ENCODE measurements around the gene ELAC2.

ELAC2 gene

GRCh38 chr17:13014801-13015200, 3.0 kb downstream of the ELAC2 start:
- DNase-seq: no peak

- no peak for DNase-seq
These were observed 6.9 kb downstream of the ELAC2 start for GRCh38 chr17:13010959-13011358.

GRCh38 chr17:13008461-13008860, 9.4 kb downstream of the ELAC2 start:
- DNase-seq: no peak

GRCh38 chr17:13005530-13005929, 12.3 kb downstream of the ELAC2 start:
- no peak for DNase-seq

GRCh38 chr17:13004336-13004735, 13.5 kb downstream of the ELAC2 start:
- DNase-seq: no peak

GRCh38 chr17:13003927-13004326, 13.9 kb downstream of the ELAC2 start:
- DNase-seq: no peak

- DNase-seq: no peak
These were observed 14.4 kb downstream of the ELAC2 start for GRCh38 chr17:13003454-13003851.

GRCh38 chr17:13002761-13003453, 14.9 kb downstream of the ELAC2 start:
- peak; percentile 50 for DNase-seq

GRCh38 chr17:13001991-13002615, 15.7 kb downstream of the ELAC2 start:
- no peak for DNase-seq

GRCh38 chr17:13000561-13000960, 17.3 kb downstream of the ELAC2 start:
- no peak for DNase-seq

- no peak for DNase-seq
These were observed 19.0 kb downstream of the ELAC2 start for GRCh38 chr17:12998874-12999273.

GRCh38 chr17:12998461-12998860, 19.4 kb downstream of the ELAC2 start:
- DNase-seq: no peak

GRCh38 chr17:12996941-12997340, 20.9 kb downstream of the ELAC2 start:
- DNase-seq: no peak

- DNase-seq: no peak
These were observed 21.5 kb downstream of the ELAC2 start for GRCh38 chr17:12996357-12996756.

GRCh38 chr17:12995896-12996295, 21.9 kb downstream of the ELAC2 start:
- DNase-seq: no peak

GRCh38 chr17:12995106-12995895, 22.5 kb downstream of the ELAC2 start:
- no peak for DNase-seq

- no peak for DNase-seq
These were observed 23.3 kb downstream of the ELAC2 start for GRCh38 chr17:12994341-12995074.

GRCh38 chr17:12993631-12994030, 24.2 kb downstream of the ELAC2 start:
- DNase-seq: no peak

- DNase-seq: no peak
These were observed 25.2 kb downstream of the ELAC2 start for GRCh38 chr17:12992676-12993075.

GRCh38 chr17:12990926-12991325, 26.9 kb downstream of the ELAC2 start:
- DNase-seq: no peak

GRCh38 chr17:12990041-12990808, 27.6 kb downstream of the ELAC2 start:
- DNase-seq: no peak

- no peak for DNase-seq
These were observed 30.7 kb downstream of the ELAC2 start for GRCh38 chr17:12987120-12987519.

Data from activated T-cell treated with anti-CD3 and anti-CD28 coated beads, Interleukin-2, amount 50 U/mL, for 1 hour (primary cell).